ENCODE measurements around the gene COMTD1. TPM values are rescaled to one million over a fixed set of nuclear protein-coding genes. Genes with fewer than 3 reads are reported as not detected.
A peak's percentile ranks its signal among the peaks of the same experiment; 100 is the strongest.

The COMTD1 gene
- total RNA-seq, 1 donor = 13.4 TPM

DNA sequence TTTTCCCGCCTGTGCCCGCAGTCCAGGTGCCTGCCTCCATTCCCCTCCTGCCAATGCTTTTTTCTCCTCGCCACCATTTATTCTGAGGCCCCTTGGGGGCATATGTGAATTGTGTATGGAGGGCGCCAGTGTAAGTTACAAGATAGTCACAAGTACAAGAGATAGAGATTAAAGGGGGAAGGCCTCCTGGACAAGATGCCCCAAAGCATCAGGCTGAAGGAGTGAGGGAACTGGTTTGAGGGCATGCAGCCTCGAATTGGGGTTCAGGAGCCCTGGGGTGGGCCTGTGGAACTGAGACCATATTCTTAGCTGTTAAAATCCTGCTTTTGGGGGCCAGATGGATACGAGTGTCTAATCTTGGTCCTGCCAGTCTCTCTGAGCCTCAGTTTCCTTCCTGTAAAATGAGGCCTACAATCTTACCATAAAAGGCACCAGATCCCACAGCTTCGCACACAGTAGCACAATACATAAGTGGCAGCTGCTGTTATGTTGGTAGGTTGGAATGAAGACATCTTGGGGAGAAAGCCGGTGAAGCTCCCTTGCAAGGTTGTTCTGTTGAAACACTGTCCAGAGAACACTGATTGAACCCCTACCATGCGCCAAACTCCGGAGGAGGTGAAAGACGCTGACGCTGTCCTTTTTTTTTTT lies 545 bp upstream of the COMTD1 start:
- Histone ChIP-seq H3K79me2 (ENCODE audit: insufficient read depth, low read length) (no peaks in the 10 kb centered on the region), H2AFZ (ENCODE audit: low read length) (peak overlapping the region; percentile 59), H3K4me1 (ENCODE audit: insufficient read depth, low read length) (peaks cover 13% of the 10 kb centered on the region), H3K9me3 (ENCODE audit: low read depth, low read length) (no peaks in the 10 kb centered on the region), H3K4me2 (ENCODE audit: insufficient read depth, low read length) (no peak overlapping the region), H3K4me3 (ENCODE audit: insufficient read depth, low read length) (no peak overlapping the region), H4K20me1 (ENCODE audit: insufficient read depth, low read length) (no peaks in the 10 kb centered on the region), H3K27ac (ENCODE audit: low read depth, low read length) (no peak overlapping the region), H3K27me3 (ENCODE audit: insufficient read depth, low read length) (no peaks in the 10 kb centered on the region), H3K36me3 (ENCODE audit: insufficient read depth, low read length) (peaks cover 12% of the 10 kb centered on the region)
- TF ChIP-seq, protein P1, sequence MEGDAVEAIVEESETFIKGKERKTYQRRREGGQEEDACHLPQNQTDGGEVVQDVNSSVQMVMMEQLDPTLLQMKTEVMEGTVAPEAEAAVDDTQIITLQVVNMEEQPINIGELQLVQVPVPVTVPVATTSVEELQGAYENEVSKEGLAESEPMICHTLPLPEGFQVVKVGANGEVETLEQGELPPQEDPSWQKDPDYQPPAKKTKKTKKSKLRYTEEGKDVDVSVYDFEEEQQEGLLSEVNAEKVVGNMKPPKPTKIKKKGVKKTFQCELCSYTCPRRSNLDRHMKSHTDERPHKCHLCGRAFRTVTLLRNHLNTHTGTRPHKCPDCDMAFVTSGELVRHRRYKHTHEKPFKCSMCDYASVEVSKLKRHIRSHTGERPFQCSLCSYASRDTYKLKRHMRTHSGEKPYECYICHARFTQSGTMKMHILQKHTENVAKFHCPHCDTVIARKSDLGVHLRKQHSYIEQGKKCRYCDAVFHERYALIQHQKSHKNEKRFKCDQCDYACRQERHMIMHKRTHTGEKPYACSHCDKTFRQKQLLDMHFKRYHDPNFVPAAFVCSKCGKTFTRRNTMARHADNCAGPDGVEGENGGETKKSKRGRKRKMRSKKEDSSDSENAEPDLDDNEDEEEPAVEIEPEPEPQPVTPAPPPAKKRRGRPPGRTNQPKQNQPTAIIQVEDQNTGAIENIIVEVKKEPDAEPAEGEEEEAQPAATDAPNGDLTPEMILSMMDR (IDR thresholded peaks at IDR 0.05; ENCODE audit: extremely low read depth, low read depth, low read length) = no peak
- DNase-seq (ENCODE audit: insufficient read length, low spot score, missing footprints) = no peak

DNA sequence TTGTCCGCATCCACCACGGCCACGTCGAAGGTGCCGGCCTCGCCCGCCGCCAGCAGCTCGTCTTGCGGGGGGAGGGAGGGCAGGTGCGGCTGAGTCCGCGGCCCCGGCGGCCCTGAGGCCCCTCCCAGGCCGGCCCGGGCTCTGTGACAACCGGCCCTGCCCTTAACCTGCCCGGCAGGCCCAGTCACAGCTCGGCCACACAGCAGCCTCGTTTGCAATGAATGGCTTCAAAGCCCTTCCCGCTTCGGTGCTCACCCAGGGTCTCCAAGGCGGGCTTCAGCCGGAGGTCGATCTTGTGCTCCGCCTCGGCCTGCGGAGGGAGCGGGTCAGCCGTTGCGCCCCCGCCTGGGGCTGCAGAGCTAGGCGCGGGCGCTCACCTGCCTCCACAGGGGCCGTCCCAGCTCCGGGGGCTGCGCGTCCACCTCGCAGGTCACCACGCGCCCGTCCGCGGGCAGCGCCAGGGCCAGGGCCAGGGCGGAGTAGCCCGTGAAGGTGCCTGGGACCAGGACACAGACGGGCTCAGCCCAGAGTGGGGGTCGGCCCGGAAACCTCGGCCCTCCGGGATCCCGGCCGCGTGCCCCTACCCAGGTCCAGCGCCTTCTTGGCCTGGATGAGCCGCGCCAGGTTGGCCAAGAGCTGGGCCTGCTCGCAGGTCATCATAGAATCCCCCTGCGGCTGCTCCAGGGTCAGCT lies 928 bp downstream of the COMTD1 start:
- TF ChIP-seq, protein P1 (IDR thresholded peaks at IDR 0.05; ENCODE audit: extremely low read depth, low read depth, low read length) = no peak
- peaks cover 7% of the 10 kb centered on the region for H4K20me1 ChIP-seq (ENCODE audit: insufficient read depth, low read length)
- H3K79me2 ChIP-seq (ENCODE audit: insufficient read depth, low read length) = no peaks in the 10 kb centered on the region
- H3K27me3 ChIP-seq (ENCODE audit: insufficient read depth, low read length) = no peaks in the 10 kb centered on the region
- H3K36me3 ChIP-seq (ENCODE audit: insufficient read depth, low read length) = peaks cover 25% of the 10 kb centered on the region
- peak; percentile 87 for DNase-seq (ENCODE audit: insufficient read length, low spot score, missing footprints)
- H3K4me2 ChIP-seq (ENCODE audit: insufficient read depth, low read length) = peak overlapping the region; percentile 95
- no peaks in the 10 kb centered on the region for H3K9me3 ChIP-seq (ENCODE audit: low read depth, low read length)
- H3K27ac ChIP-seq (ENCODE audit: low read depth, low read length) = no peak overlapping the region
- H2AFZ ChIP-seq (ENCODE audit: low read length) = peak overlapping the region; percentile 82
- peaks cover 21% of the 10 kb centered on the region for H3K4me1 ChIP-seq (ENCODE audit: insufficient read depth, low read length)
- H3K4me3 ChIP-seq (ENCODE audit: insufficient read depth, low read length) = peak overlapping the region; percentile 77

DNA sequence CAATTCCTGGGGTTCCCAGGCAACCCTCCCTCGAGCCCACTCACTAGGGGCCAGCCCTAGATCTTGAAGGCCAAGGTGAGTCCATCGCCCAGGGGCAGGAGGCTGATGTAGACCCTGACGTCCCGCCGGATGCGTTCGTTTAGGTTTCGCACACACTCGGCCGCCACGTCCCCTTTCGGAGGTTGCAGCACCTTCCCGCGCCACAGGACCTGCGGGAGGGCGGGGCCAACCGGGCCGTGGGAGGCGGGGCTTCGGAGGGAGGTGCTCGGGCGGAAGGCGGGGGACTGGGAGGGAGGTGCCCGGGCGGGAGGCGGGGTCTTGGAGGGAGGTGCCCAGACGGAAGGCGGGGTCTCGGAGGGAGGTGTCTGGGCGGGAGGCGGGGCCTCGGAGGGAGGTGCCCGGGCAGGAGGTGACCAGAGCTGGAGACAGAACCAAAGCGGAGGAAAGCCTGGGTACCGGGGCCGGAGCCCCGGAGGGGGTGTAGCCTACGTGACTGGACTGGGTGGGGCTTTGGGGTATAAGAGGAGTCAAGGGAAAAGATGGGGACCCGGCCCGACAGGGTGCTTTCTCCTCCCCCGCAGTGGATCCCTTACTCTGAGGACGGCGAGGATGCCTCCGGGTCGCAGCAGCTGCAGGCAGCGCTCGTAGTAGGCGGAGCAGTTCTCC lies 1.6 kb downstream of the COMTD1 start:
- TF ChIP-seq, protein P1 (IDR thresholded peaks at IDR 0.05; ENCODE audit: extremely low read depth, low read depth, low read length) = no peak
- Histone ChIP-seq H3K4me3 (ENCODE audit: insufficient read depth, low read length) (peak overlapping the region; percentile 77), H3K4me2 (ENCODE audit: insufficient read depth, low read length) (peak overlapping the region; percentile 95), H3K36me3 (ENCODE audit: insufficient read depth, low read length) (peaks cover 32% of the 10 kb centered on the region), H4K20me1 (ENCODE audit: insufficient read depth, low read length) (peaks cover 11% of the 10 kb centered on the region), H3K4me1 (ENCODE audit: insufficient read depth, low read length) (peaks cover 27% of the 10 kb centered on the region), H3K27ac (ENCODE audit: low read depth, low read length) (no peak overlapping the region), H3K27me3 (ENCODE audit: insufficient read depth, low read length) (no peaks in the 10 kb centered on the region), H2AFZ (ENCODE audit: low read length) (peak overlapping the region; percentile 82), H3K9me3 (ENCODE audit: low read depth, low read length) (no peaks in the 10 kb centered on the region), H3K79me2 (ENCODE audit: insufficient read depth, low read length) (peaks cover 3% of the 10 kb centered on the region)
- peak; percentile 97 for DNase-seq (ENCODE audit: insufficient read length, low spot score, missing footprints)

Data from osteoblast (primary cell).